ENCODE results near the gene SLC26A11.

The SLC26A11 gene

GRCh38 chr17:80204626-80205468, 15.4 kb upstream of the SLC26A11 start:
- TF ChIP-seq GATA1 (IDR thresholded peaks at IDR 0.05; ENCODE audit: low read depth, low read length), result no peak
- no peak for TF ChIP-seq POLR2A (IDR thresholded peaks at IDR 0.05; ENCODE audit: low read length)
- no peak for DNase-seq

- TF ChIP-seq POLR2A (IDR thresholded peaks at IDR 0.05; ENCODE audit: low read length) (no peak), GATA1 (IDR thresholded peaks at IDR 0.05; ENCODE audit: low read depth, low read length) (no peak)
Measured at GRCh38 chr17:80205811-80206210, 14.4 kb upstream of the SLC26A11 start.

GRCh38 chr17:80208050-80208449, 12.2 kb upstream of the SLC26A11 start:
- TF ChIP-seq POLR2A (IDR thresholded peaks at IDR 0.05; ENCODE audit: low read length), result no peak
- no peak for TF ChIP-seq GATA1 (IDR thresholded peaks at IDR 0.05; ENCODE audit: low read depth, low read length)
- DNase-seq, result no peak

More at GRCh38 chr17:80205811-80206210, 14.4 kb upstream of the SLC26A11 start:
- no peak for DNase-seq

- DNase-seq, result no peak
Measured at GRCh38 chr17:80209765-80210164, 10.5 kb upstream of the SLC26A11 start.

GRCh38 chr17:80210348-80211108, 9.7 kb upstream of the SLC26A11 start:
- TF ChIP-seq GATA1 (IDR thresholded peaks at IDR 0.05; ENCODE audit: low read depth, low read length) (no peak), POLR2A (IDR thresholded peaks at IDR 0.05; ENCODE audit: low read length) (no peak)
- no peak for DNase-seq

More at GRCh38 chr17:80209765-80210164, 10.5 kb upstream of the SLC26A11 start:
- TF ChIP-seq POLR2A (IDR thresholded peaks at IDR 0.05; ENCODE audit: low read length) (no peak), GATA1 (IDR thresholded peaks at IDR 0.05; ENCODE audit: low read depth, low read length) (no peak)

GRCh38 chr17:80212109-80212508, 8.1 kb upstream of the SLC26A11 start:
- DNase-seq, result no peak
- TF ChIP-seq GATA1 (IDR thresholded peaks at IDR 0.05; ENCODE audit: low read depth, low read length) (no peak), POLR2A (IDR thresholded peaks at IDR 0.05; ENCODE audit: low read length) (no peak)

- TF ChIP-seq GATA1 (IDR thresholded peaks at IDR 0.05; ENCODE audit: low read depth, low read length) (no peak), POLR2A (IDR thresholded peaks at IDR 0.05; ENCODE audit: low read length) (no peak)
- DNase-seq, result no peak
Measured at GRCh38 chr17:80212511-80212910, 7.7 kb upstream of the SLC26A11 start.

- TF ChIP-seq POLR2A (IDR thresholded peaks at IDR 0.05; ENCODE audit: low read length), result no peak
- no peak for TF ChIP-seq GATA1 (IDR thresholded peaks at IDR 0.05; ENCODE audit: low read depth, low read length)
- DNase-seq, result no peak
Measured at GRCh38 chr17:80212962-80213642, 7.1 kb upstream of the SLC26A11 start.

GRCh38 chr17:80213643-80213975, 6.6 kb upstream of the SLC26A11 start:
- no peak for DNase-seq
- TF ChIP-seq POLR2A (IDR thresholded peaks at IDR 0.05; ENCODE audit: low read length), result no peak
- TF ChIP-seq GATA1 (IDR thresholded peaks at IDR 0.05; ENCODE audit: low read depth, low read length), result no peak

- no peak for DNase-seq
- TF ChIP-seq GATA1 (IDR thresholded peaks at IDR 0.05; ENCODE audit: low read depth, low read length) (no peak), POLR2A (IDR thresholded peaks at IDR 0.05; ENCODE audit: low read length) (no peak)
Measured at GRCh38 chr17:80214012-80214877, 6.0 kb upstream of the SLC26A11 start.

- TF ChIP-seq GATA1 (IDR thresholded peaks at IDR 0.05; ENCODE audit: low read depth, low read length), result no peak
- TF ChIP-seq POLR2A (IDR thresholded peaks at IDR 0.05; ENCODE audit: low read length), result no peak
Measured at GRCh38 chr17:80214878-80215210, 5.4 kb upstream of the SLC26A11 start.

GRCh38 chr17:80216473-80217456, 3.5 kb upstream of the SLC26A11 start:
- no peak for DNase-seq
- TF ChIP-seq GATA1 (IDR thresholded peaks at IDR 0.05; ENCODE audit: low read depth, low read length) (no peak), POLR2A (IDR thresholded peaks at IDR 0.05; ENCODE audit: low read length) (no peak)

More at GRCh38 chr17:80214878-80215210, 5.4 kb upstream of the SLC26A11 start:
- no peak for DNase-seq

Data from erythroblast (primary cell).